SIG-M5 treated with dmso at 0.1 percent for 504 hours (cell line): Measurements from ENCODE around the gene PIPOX.

Experiments
- DNase-seq: peaks from one replicate; lab custom pipeline; 2025; ENCODE audit not compliant: unreplicated experiment; lab: John Stamatoyannopoulos, UW

PIPOX gene

DNA sequence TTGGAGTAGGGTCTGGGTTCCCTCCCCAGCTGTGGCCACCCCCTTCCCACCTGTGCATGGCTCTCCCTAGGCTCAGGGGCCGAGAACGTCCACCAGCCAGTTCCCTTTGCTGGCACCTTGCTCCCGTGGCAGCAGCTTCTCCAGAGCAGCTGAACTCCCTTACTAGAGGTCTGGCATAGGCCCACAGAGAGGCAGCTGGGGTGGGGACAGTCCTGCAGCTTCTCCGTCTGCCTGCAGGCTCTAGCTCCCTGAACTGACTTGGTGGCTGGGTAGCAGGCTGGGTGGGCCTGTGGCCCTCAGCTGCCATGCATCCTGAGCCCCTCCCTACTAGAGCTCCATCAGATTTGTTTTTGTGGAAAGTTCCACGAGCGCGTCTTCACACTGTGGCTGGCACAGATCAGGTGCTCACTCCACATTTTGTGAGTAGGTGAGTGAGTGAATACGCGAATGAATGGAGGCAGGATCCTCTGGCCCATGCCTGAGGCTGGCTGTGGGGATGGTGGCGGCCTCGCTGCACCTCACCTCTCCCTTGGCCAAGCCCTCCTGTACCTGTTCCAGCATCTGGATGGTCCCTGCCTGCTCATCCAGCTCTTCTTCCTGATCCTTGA lies 51.3 kb downstream of the PIPOX start:
- no peak for DNase-seq

- DNase-seq = no peak
Measured at GRCh38 chr17:29095439-29095838, 52.5 kb downstream of the PIPOX start.

DNA sequence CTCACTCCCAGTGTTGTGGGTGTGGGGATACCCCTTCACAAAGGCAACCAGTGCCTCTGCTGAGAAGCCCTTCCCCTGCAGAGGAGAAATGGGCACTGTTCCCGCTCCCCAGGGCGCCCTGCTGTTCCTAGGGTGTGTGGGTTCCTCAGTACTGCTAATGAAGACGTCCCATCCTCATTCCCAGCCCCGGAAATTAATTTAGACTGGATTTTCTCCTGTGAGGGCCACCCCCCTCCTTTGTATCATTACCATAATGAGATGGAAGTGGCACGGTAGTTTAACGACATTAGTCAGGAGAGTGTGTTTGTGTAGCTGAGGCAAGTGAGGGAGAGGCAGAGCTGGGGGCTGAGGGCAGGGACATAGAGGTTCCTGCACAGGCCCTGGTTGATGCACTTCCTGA lies 53.2 kb downstream of the PIPOX start:
- no peak for DNase-seq

DNA sequence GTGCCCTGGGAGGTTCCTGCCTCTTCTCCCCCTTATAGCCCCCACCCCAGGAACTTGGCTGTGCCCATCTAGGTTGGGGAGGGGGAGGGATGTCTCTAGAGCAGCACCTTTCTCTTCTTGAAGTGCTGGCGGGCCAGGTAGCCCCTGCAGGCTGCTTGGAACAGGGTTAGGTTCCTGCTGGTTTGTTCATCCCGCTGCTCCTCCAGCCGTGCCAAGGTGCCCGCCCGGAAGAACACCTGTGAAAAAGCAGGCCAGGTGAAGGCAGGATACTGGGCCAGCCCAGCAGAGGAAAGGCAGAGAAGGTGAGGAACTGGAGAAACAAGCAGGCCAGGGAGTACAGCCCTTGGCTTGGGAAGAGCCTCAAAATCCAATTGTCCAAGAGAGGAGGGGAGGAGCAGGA lies 56.6 kb downstream of the PIPOX start:
- DNase-seq = no peak

DNA sequence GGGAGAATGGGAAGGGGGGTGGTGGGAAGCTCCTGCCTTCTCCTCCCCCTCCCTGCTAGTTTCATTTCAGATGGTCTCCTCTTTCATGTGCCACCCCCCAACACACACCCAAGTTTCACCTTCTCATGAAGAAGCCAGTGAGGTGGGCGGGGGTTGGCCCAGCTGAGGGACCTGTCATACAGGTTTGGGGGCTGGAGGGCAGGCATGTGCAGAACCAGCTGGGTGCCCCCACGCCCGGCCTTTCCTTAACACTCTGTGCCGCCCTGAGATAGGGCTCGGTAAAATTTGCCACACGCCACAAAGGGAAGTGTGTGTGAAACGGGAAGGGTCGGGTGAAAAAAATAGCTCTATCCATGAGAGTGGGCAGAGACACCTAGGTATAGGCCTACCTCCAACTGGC lies 57.4 kb downstream of the PIPOX start:
- DNase-seq = no peak

GRCh38 chr17:29102046-29102445 lies 59.1 kb downstream of the PIPOX start:
- DNase-seq = no peak

DNA sequence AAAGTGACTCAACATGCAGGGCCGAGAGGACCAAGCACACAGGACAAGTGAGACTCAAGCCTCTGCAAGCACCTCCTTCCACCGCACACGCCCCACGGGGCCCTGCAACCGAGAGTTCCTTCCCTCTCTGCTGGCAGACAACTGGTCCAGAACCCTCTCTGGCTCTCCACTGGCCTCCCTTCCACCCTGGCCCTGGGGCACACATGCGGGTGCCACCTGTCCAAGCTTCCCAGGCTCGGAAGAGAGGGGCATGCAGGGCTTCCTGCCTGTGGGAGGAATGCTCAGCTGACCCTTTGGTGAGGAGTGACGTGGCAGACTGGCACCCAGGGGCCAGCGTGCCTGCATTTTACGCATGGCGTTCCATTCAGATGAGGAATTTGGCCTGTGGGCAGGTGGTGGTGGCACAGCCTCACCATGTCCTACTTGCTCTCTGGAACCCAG lies 59.8 kb downstream of the PIPOX start:
- no peak for DNase-seq

GRCh38 chr17:29103341-29103740 lies 60.4 kb downstream of the PIPOX start:
- no peak for DNase-seq
